GM19240 (cell line): Measurements from ENCODE around the gene FAHD1.
"Not testable (repeated sequence)": the region's sequence is repeated elsewhere in the genome, so short reads cannot be mapped to it uniquely, and the experiment has no call there.

ENCODE experiments used
- DNase-seq: peaks from one replicate; pipeline ENCODE4 v3.0.0; 2011; ENCODE audit warnings: low spot score; ENCODE audit not compliant: insufficient read length

Gene FAHD1

DNA sequence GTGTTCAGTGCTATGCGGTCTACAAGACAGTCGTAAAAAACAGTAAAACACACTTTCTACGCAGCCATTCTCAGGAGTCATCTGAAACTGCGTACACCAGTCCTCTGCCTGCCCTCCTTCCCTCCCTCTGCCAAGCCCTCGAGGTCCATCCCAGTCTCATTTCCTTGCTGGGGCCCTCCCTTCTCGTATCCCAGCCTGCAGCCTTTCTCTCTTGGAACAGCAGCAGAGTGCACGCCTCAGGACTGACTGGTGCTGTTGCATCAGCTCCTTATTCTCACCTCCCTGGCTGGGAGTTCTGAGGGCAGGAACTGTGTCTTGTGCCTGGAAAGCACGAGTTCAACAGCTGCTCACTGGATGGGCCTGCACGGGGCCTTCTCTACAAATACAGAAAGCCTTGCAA, 12.5 kb downstream of the FAHD1 start:
- no peak for DNase-seq

DNA sequence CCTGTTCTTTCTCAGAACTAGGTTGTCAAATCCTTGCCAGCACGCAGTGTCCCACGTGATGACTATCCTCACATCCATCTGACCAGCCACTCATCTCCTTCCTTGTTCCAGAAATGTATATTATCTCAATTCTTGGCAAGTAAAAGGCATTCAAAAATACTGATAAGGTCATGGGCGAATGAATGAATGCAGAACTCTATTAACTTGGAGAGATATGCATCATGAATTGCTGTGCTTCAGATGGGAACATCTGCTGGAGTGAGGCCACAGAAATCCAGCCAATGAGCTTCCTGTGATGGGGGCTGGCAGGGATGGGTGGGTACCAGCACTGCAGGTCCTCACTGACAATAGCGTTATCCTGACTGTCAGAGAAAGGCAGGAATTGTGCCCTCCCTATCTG, 19.0 kb downstream of the FAHD1 start:
- no peak for DNase-seq

DNA sequence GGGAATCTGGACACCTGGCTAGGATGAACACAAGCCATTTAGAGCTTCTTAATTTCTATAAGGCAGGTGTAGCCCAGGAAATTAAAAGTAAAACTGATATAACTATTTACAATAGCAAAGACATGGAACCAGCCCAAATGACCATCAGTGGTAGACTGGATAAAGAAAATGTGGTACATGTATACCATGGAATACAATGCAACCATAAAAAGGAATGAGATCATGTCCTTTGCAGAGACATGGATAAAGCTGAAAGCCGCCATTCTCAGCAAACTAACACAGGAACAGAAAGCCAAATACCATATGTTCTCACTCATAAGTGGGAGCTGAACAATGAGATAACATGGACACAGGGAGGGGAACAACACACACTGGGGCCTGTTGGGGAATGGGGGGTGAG, 19.4 kb downstream of the FAHD1 start:
- no peak for DNase-seq

DNA sequence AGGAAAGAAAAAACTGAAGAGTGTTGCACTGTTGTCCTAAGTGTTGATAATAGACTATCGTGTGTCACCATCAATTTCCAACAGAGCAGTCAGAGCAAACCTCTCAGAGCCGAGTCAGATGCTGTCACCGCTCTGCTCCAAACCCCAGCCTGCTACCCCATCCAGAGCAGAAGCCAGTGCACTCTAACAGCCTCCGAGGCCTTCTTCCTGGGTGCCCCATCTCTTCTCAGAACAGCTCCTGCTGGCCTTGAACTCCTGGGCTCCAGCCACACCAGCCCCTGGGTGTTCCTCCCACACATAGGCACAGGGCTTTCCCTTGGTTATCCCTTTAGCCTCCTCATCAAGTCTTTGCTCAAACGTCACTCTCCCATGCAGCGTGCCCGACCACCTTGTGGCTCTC, 24.0 kb downstream of the FAHD1 start:
- no peak for DNase-seq

DNA sequence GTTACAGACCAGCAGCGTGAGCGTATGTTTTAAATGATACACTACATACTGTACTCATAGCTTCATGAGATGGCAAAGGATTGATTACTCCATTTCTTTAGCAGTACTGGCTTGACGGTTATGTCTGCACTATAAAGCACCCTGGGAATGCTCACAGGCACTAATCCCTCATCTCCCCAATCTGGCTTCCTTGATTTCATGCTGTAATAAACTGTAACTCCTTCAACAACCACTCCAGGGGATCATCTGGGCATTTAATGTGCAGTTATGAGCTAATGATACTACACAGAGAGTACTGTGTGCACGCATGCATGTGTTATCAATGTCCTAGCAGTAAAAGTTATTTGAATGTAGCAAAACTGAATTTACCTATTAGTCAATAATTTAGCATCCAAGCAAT, 24.8 kb downstream of the FAHD1 start:
- DNase-seq: no peak

DNA sequence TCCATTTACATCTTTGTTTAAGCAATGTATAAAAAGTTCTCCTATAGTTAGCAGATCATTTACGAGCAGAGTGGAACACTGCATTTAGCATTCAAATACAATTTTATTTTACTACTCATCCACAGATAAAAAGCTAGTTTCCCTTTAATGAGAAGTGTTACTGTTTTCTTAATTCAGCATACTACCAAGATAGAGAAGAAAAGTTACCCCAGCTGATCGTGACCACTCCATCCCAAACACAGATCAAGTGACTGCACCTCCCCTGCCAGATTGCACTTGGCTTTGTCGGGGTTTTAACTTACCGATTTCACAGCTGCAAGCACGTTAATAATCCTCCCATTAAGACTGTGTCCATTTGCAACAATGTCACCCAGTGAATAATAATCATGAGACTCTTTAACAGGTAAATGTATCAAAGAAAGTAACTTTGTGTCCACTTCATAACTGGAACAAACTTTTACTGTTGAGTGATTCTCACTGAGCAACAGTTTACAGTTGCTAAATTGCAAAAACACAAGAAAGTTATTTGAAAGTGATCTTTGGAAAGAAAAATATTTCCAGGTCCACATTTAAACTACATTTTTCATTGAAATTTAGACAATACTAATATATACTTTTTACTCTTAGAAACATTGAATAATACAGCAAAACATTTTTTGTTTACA, 30.6 kb downstream of the FAHD1 start:
- no peak for DNase-seq

DNA sequence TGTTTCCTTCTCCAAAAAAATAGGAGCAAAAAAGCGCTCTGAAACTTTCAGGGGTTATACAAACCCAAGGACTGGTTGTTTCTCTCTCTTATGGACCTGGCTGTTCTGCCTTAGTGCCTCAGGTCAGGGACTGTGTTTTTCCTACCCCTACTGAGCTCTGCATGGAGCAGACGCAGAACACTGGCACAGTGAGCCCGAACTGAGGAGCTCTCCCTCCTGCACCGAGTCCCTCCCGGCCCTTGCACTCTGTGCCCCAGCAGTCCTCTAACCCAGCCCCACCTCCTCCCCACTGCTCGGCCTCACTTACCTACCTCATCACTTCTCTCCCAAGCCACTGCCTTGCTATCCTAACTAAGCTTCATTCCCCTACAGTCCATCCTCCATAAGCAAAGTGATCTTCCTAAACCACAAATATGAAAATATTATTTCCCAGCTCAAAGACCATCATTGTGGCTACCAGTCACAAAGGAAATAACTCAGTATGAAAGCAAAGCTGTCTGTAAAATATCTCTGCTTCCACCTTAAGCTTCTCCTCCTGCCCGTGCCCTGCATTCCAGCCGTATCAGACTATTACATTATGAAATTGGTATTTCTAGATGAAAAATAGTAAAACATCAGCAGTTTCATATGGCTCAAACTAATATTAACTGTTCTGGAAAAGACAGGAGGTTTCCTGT, 31.3 kb downstream of the FAHD1 start:
- DNase-seq: no peak

DNA sequence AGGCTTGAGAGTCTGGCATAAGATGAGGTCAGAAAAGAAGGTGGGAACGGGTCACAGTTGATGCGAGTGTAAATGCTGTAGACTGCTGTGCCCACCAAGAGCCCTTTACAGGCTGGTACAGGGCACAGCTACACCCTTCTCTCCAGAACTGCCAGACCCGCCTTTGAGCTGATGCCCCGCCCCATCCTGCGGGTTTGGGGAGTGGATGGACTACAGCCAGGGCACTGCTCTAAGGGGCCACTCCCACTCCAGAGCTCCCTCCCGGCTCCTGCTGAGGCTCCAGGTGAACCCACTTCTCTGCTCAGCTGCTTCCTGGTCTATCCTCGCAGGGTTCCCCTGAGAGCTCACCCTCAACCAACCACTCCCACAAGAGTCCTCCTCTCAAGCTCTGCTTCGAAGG, 32.6 kb downstream of the FAHD1 start:
- DNase-seq: no peak

DNA sequence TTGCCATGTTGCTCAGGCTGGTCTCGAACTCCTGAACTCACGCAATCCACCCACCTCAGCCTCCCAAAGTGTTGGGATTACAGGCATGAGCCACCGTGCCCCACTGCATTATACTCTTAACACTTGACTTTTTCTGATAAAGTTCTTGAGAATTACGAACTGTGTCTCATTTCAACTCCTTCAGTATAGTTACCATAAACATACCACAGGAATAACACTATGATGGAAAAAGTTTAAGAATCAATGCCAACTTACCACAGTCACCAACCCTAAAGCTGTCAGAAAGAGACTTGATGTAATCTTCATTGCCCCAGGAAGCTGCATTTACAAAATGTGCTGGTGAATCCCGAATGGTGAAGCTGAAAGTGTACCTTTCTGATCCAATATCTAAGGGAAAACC, 34.7 kb downstream of the FAHD1 start:
- no peak for DNase-seq

DNA sequence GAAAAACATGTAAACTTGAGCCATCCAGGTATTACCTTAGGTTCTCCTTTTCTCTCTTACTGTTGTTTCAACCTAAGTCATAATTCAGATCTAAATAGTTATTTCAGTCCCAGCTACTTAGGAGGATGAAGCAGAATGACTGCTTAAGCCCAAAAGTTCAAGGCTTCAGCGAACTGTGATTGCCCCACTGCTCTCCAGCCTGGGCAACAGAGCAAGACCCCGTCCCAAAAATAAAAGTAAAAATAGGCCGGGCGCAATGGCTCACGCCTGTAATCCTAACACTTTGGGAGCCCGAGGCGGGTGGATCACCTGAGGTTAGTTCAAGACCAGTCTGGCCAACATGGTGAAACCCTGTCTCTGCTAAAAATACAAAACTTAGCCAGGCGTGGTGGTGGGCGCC, 35.4 kb downstream of the FAHD1 start:
- no peak for DNase-seq

DNA sequence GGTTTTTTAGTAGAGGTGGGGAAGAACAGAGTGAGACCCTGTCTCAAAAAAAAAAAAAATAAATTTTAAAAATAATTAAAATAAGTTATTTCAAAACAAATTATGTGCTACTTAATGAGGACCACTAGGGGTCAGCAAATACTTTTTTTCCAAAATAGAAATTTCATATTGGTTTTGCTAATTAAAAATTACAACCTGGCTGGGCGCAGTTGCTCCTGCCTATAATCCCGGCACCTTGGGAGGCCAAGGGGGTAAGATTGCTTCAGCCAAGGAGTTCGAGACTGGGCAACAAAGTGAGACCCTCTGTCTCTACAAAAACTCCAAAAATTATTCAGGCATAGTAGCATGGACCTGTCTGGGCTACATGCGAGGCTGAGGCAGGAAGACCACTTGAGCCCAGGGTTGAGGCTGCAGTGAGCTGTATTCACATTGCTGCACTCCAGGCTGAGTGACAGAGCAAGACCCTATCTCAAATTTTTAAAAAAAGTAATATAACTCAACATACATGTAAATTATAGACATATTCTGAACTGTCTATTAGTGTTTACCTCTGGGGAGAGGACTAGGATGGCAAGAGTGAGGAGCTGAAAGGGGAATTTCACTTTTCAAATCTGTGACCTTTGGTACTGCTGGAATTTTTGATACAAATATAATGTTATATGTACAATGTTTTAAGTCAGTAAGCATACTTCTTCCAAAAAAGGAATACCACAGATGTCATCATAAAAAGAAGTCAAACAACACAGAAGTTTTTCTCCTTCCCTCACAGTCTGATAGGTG, 36.9 kb downstream of the FAHD1 start:
- DNase-seq: no peak

DNA sequence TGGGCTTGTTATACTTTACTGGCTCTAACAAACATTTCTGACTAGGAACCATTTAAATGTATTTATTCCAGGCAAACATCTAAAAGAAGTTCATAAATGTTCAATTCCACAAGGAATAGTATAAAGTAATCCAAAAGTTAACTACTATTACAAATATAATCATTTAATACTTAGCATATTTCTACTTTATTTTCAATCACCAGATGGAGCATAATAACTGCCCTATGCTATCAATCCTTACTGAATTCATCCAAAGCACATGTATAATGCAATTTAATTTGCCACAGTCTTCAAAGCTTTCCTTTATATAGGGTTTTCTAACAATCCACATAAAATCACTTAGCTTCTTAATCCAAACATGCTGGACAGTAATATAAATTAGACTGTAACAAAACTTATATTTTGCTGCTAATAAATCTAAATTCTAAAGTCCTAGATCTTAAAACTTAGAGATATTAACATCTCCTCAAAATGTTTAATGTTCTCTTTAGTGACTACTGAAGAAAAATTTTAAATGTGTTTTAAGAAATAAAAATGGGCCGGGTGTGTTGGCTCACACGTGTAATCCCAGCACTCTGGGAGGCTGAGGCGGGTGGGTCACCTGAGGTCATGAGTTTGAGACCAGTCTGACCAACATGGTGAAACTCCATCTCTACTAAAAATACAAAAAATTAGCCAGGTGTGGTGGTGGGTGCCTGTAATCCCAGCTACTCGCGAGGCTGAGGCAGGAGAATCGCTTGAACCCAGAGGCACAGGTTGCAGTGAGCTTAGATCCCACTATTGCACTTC, 39.1 kb downstream of the FAHD1 start:
- DNase-seq: no peak

DNA sequence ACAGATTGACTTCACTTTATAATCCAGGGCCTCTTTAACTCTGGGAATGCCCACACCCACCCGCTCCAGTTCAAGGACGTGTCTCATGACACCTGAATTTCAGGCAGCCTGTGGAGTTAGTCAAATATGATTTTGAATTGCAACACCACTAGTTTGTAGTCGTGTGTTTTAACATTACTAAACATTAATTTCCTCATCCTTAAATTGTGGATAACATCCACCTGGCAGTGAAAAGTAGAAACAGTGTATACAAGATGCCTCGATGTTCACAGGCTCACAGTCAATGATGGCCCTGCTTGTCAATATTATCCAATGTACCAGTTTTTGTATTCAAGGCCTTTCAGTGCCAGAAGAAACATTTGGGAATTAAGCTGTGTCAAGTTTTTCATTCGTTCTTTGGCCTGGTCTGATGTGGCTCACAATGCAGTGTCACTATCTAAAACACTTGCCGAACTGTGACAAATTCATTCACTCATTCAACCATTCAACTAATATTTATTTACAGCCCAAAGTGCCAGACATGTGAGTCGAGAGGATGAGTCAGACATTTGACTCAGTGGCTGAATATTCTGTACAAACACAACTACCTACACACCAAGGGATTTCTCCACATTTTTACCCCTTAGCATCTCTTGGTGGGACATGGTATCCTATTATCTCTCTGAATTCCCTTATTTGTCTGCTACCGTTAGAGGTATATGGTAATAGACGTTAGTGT, 43.5 kb downstream of the FAHD1 start:
- no peak for DNase-seq

DNA sequence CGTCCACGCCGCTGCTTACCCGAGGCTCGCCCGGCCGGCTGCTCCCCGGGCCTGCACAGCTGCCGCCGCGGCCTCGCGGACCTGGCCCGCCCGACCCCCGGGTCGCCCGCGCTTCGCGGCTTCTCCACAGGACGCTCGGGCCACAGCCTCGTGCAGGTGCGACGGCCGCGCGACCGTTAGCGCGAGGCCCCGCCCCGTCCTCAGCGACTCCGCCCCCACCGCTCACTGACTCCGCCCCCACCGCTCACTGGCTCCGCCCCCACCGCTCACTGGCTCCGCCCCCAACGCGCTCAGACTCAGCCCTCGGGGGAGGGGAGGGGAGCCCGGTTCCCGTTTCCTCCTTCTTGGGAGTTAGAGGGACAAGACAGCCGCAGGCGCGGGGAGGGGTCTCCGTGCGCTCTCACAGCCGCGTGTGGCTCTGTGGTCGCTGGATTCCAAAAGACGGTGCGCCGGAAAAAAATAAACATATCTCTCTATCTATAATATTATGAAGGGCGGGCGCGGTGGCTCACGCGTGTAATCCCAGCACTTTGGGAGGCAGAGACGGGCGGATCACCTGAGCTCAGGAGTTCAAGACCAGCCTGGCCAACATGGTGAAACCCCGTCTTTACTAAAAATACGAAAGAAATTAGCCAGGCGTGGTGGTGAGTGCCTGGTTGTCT, 45.1 kb downstream of the FAHD1 start, which contains the start of gene MEIOB:
Gene MEIOB, minus strand, starts transcription at position 191 of the 662 bp plus-strand sequence. CDS start 3,989 bp downstream, outside the sequence.
- no peak for DNase-seq

DNA sequence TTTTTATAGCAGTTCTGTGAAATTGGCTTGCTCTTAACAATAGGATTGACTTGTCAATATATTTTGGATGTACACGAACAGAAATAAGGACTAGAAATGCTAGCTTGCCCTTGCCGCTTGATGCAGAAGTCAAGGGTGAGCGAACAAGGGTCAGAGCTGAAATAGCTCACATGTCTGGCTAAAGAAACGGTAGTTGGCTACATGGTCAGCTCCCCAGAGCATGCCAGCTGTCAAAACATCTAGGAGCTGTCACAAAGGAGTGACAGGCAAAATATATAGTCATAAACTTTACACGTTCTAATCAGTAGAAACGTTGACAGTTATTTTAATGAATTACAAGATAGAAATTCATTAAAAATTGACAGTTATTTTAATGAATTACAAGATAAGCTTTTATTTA, 47.8 kb downstream of the FAHD1 start:
- no peak for DNase-seq

DNA sequence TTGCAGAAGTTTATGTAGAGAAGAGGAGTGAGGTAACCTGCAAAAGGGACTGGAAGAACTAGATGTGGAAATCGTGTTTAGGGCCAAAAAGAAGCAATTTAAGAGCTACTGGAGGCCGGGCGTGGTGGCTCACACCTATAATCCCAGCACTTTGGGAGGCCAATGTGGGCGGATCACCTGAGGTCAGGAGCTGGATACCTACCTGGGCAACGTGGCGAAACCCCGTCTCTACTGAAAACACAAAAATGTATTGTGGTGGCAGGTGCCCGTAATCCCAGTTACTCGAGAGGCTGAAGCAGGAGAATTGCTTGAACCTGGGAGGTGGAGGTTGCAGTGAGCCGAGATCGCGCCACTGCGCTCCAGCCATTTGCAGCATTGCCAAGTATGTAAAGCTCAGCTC, 49.1 kb downstream of the FAHD1 start:
- not testable (repeated sequence) for DNase-seq

DNA sequence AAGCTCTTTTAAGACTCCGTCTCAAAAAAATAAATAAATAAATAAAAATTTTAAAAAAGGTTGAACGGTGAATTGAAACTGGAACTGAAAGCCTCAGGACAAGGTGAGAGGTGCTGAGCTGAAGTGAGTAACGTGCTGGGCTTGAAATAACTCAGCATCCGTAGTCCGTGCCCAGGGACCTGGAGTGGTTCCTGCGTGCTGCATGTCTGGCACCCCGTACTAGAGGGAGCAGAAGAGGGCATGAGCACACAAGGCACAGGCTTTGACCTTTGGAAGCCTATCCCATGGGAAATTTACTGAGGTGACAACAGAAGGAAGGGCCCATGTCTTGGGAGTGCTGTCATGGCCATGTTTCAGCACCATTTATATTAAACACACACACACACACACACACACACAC, 49.5 kb downstream of the FAHD1 start:
- DNase-seq: peak; percentile 34

DNA sequence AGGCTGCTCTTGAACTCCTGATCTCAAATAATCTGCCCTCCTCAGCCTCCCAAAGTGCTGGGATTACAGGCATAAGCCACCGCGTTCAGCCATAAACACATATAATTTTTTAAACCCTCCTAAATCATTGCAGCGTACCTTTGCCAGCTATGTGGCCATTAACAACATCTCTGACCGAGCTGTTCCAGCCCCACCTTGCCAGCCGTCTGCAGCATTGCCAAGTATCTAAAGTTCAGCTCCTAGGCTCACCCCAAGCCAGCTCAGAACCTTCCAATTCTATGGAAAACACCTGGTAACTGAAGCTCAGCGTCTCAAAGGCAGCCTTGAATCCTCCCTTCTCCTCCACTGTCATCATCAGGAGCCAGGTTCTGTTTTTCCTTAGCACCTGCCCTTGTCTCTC, 50.1 kb downstream of the FAHD1 start:
- no peak for DNase-seq

DNA sequence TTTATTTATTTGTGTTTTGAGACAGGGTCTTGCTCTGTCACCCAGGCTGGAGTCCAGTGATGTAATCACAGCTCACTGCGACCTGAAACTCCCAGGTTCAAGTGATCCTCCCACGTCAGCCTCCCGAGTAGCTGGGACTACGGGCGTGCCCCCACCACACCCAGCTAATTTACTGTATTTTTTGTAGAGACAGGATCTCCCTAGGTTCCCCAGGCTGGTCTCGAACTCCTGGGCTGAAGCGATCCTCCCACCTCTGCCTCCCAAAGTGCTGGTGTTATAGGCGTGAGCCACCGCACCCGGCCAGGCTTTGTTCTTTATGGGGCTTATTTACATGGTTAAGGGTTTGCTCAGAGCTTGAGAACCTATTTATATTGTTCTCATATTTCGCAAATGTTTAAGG, 50.8 kb downstream of the FAHD1 start:
- no peak for DNase-seq

DNA sequence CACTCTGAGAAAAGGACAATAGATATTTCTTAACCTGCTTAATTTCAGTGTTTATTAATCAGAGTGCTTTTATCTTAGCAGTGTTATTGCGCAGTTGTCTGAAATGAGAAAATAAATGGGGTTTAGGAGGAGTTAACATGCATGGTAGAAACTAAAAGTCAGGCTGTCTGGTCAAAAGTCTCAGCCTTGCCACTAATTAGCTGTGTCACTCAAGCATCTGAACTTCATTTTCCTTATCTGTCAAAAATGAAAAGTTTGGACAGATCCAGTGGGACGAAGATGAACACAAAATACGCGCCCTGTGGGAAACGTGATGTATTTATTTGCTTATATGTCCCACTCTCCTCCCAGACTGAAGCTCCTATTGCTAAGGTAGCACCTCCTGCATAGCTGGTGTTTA, 51.2 kb downstream of the FAHD1 start:
- DNase-seq: no peak
